IMR-90 (cell line): Measurements from ENCODE around the gene C7orf25. TPM values are rescaled to one million over a fixed set of nuclear protein-coding genes. Genes with fewer than 3 reads are reported as not detected.

Experiments
- ATAC-seq: fragments of 200-7000 bp; cut with Tn5 transposase; 2 replicates; pipeline ENCODE4 v1.9.1; 2020; ENCODE audit warnings: low read depth, mild to moderate bottlenecking, moderate library complexity
- BruUV-seq: library from RNA; stranded (reverse); fragments of 400-500 nt; replicated peaks from 2 replicates; lab custom pipeline; 2021; lab: Mats Ljungman, UMichigan
- CTCF ChIA-PET: fragments of 300-600 bp; formaldehyde crosslinking; extraction: SDS; loops from one replicate; lab custom pipeline; 2021; ENCODE audit warnings: antibody characterized with exemption; lab: Yijun Ruan, JAX
- POLR2A ChIA-PET: fragments of 300-600 bp; sonication (Branson Sonifier 250); formaldehyde crosslinking; loops from one replicate; lab custom pipeline; 2022; ENCODE audit warnings: antibody characterized with exemption; ENCODE audit not compliant: unreplicated experiment; lab: Charles Lee
- DNase-seq: peaks from one replicate; pipeline ENCODE4 v3.0.0; 2013
- H2AFZ ChIP-seq: replicated peaks from 2 replicates; pipeline ENCODE3; 2013; ENCODE audit warnings: low read length, mild to moderate bottlenecking; ENCODE audit not compliant: poor library complexity
- H2AK5ac ChIP-seq: 2 replicates; pipeline ENCODE4 v1.6.1; 2013; ENCODE audit warnings: low read depth, low read length, inconsistent platforms
- H2AK9ac ChIP-seq: replicated peaks from 2 replicates; pipeline ENCODE3; 2013; ENCODE audit warnings: mild to moderate bottlenecking, low read depth, low read length, moderate library complexity; ENCODE audit not compliant: poor library complexity
- H2BK120ac ChIP-seq: 2 replicates; pipeline ENCODE4 v1.6.1; 2013; ENCODE audit warnings: low read depth, low read length, inconsistent platforms
- H2BK15ac ChIP-seq: 3 replicates; pipeline ENCODE4 v1.6.1; 2013; ENCODE audit warnings: low read depth, low read length, inconsistent platforms
- H2BK20ac ChIP-seq: 2 replicates; pipeline ENCODE4 v1.6.1; 2013; ENCODE audit warnings: low read depth, mild to moderate bottlenecking, inconsistent platforms, low read length, moderate library complexity
- H2BK5ac ChIP-seq: 2 replicates; pipeline ENCODE4 v1.6.1; 2013; ENCODE audit warnings: mild to moderate bottlenecking, low read depth, low read length, inconsistent platforms; ENCODE audit not compliant: poor library complexity, severe bottlenecking
- H3K14ac ChIP-seq: replicated peaks from 2 replicates; pipeline ENCODE4 v1.6.1; 2013; ENCODE audit warnings: low read depth, low read length, inconsistent platforms
- H3K18ac ChIP-seq: 2 replicates; pipeline ENCODE4 v1.6.1; 2013; ENCODE audit warnings: low read depth, low read length, control low read depth
- H3K23ac ChIP-seq: 2 replicates; pipeline ENCODE4 v1.6.1; 2013; ENCODE audit warnings: low read depth, low read length, inconsistent platforms
- H3K27ac ChIP-seq: 2 replicates; pipeline ENCODE4 v1.5.1; 2013; ENCODE audit warnings: mild to moderate bottlenecking, control low read depth, low read length; ENCODE audit not compliant: insufficient read depth
- H3K27me3 ChIP-seq: 2 replicates; pipeline ENCODE4 v1.6.1; 2013; ENCODE audit warnings: low read length; ENCODE audit not compliant: control insufficient read depth, insufficient read depth
- H3K36me3 ChIP-seq: 2 replicates; pipeline ENCODE4 v1.6.1; 2013; ENCODE audit warnings: low read length, mixed read lengths; ENCODE audit not compliant: control insufficient read depth, insufficient read depth
- H3K4ac ChIP-seq: 2 replicates; pipeline ENCODE4 v1.6.1; 2013; ENCODE audit warnings: low read depth, low read length, inconsistent platforms
- H3K4me1 ChIP-seq: 2 replicates; pipeline ENCODE4 v1.6.1; 2013; ENCODE audit warnings: low read length, mixed read lengths; ENCODE audit not compliant: control insufficient read depth, insufficient read depth
- H3K4me2 ChIP-seq: 2 replicates; pipeline ENCODE4 v1.6.1; 2013; ENCODE audit warnings: low read depth, mild to moderate bottlenecking, control low read depth, low read length, moderate library complexity
- H3K4me3 ChIP-seq: 2 replicates; pipeline ENCODE4 v1.5.1; 2013; ENCODE audit warnings: low read depth, mild to moderate bottlenecking, control low read depth, low read length, moderate library complexity; ENCODE audit not compliant: insufficient read depth
- H3K56ac ChIP-seq: 2 replicates; pipeline ENCODE4 v1.6.1; 2013; ENCODE audit warnings: low read length, inconsistent platforms; ENCODE audit not compliant: insufficient read depth; ENCODE audit errors: extremely low read depth
- H3K79me1 ChIP-seq, 2 experiments: 2 replicates each; pipeline ENCODE4 v1.6.1; 2013; ENCODE audit warnings: low read length in 2 of 2, inconsistent platforms in 1 of 2, low read depth in 1 of 2
- H3K9ac ChIP-seq: 2 replicates; pipeline ENCODE4 v1.6.1; 2013; ENCODE audit warnings: low read depth, low read length, control low read depth
- H3K9me1 ChIP-seq: 2 replicates; pipeline ENCODE4 v1.6.1; 2013; ENCODE audit warnings: low read length, inconsistent platforms; ENCODE audit not compliant: insufficient read depth
- H3K9me3 ChIP-seq: 2 replicates; pipeline ENCODE4 v1.6.1; 2013; ENCODE audit warnings: low read length; ENCODE audit not compliant: control insufficient read depth, insufficient read depth
- H4K20me1 ChIP-seq: 2 replicates; pipeline ENCODE4 v1.6.1; 2013; ENCODE audit warnings: low read length, inconsistent platforms; ENCODE audit not compliant: insufficient read depth
- H4K5ac ChIP-seq: 2 replicates; pipeline ENCODE4 v1.6.1; 2013; ENCODE audit warnings: mild to moderate bottlenecking, low read depth, low read length, control low read depth
- H4K8ac ChIP-seq, 2 experiments: 2 replicates each; pipeline ENCODE4 v1.6.1; 2013; ENCODE audit warnings: low read depth in 2 of 2, low read length in 2 of 2, control low read depth in 1 of 2, inconsistent platforms in 1 of 2
- H4K91ac ChIP-seq: 2 replicates; pipeline ENCODE4 v1.6.1; 2013; ENCODE audit warnings: low read depth, low read length, inconsistent platforms; ENCODE audit not compliant: insufficient read depth
- CEBPB ChIP-seq: IDR thresholded peaks from 2 replicates; pipeline ENCODE4 v1.6.1; 2012; ENCODE audit warnings: low read depth, low read length, improper control_type of control experiment
- CHD1 ChIP-seq: IDR thresholded peaks from 2 replicates; pipeline ENCODE4 v1.6.1; 2012; ENCODE audit warnings: low read depth, low read length, improper control_type of control experiment
- CTCF ChIP-seq: conservative IDR thresholded peaks from 2 replicates; pipeline ENCODE4 v1.5.1; 2012; ENCODE audit warnings: mild to moderate bottlenecking, low read depth, low read length, improper control_type of control experiment
- MAFK ChIP-seq: IDR thresholded peaks from 2 replicates; pipeline ENCODE4 v1.6.1; 2012; ENCODE audit warnings: low read depth, low read length, improper control_type of control experiment
- RAD21 ChIP-seq: IDR thresholded peaks from 2 replicates; pipeline ENCODE4 v1.6.1; 2012; ENCODE audit warnings: low read length, improper control_type of control experiment
- SMC3 ChIP-seq: fragments of 150-350 bp; IDR thresholded peaks from 2 replicates; pipeline ENCODE4 v1.6.1; 2016; ENCODE audit warnings: low read depth, mild to moderate bottlenecking, antibody characterized with exemption, low read length, moderate library complexity
- WGBS, 2 experiments: methylation state at CpG; one replicate each; pipeline versions ENCODE4 v1.1.5 to v1.1.7; 2013; ENCODE audit warnings: missing lambda C conversion rate in 2 of 2; ENCODE audit not compliant: insufficient read length in 1 of 2; ENCODE audit errors: extremely low coverage in 2 of 2; 5-methylcytosine and 5-hydroxymethylcytosine counted together
- dilution Hi-C: fragments of 300-500 bp; cut with HindIII; formaldehyde crosslinking; loops from one replicate; pipeline ENCODE4 v1.14.3; 2018; ENCODE audit warnings: low sequenced_read_pairs; ENCODE audit not compliant: unreplicated experiment
- in situ Hi-C: fragments of 300-500 bp; cut with MboI; formaldehyde crosslinking; loops from 3 replicates; pipeline ENCODE4 v1.14.3; 2019; ENCODE audit warnings: low sequenced_read_pairs, inconsistent platforms, mixed read lengths
- intact Hi-C: fragments of 100-400 bp; cut with micrococcal nuclease; formaldehyde crosslinking; loops from 2 replicates; pipeline ENCODE4 v1.10.0; 2022
- polyA plus RNA-seq, 3 experiments: library from polyadenylated mRNA; depleted of rRNA; stranded (reverse); fragments of >200 nt; gene quantifications; 2 replicates each; pipeline ENCODE4 v1.2.3, GENCODE V29; 2012; ENCODE audit warnings: low replicate concordance in 1 of 3
- total RNA-seq: library from RNA; depleted of rRNA; stranded (reverse); fragments of >200 nt; gene quantifications from 2 replicates; pipeline ENCODE4 v1.2.3, GENCODE V29; 2012

C7orf25 gene
- total and polyA plus RNA-seq, 2 of the 4 experiments (the other 2 are of a cell fraction), result 4.5 to 6.1 TPM

- TF ChIP-seq CEBPB (no peak), CHD1 (no peak)
These were observed 34.2 kb upstream of the C7orf25 start (continued) for GRCh38 chr7:42945821-42946626.

- no peak overlapping the region for H3K14ac ChIP-seq
- peaks cover under 1 to 5% of the 10 kb centered on the region in 2 experiments; a peak in 2 of 4 replicates for H3K79me1 ChIP-seq
- H4K91ac ChIP-seq, result no peak overlapping the region
- H3K27ac ChIP-seq, result no peak overlapping the region
- POLR2A ChIA-PET, result interaction anchor here (0.6 kb wide), 1 partner anchor 709 kb away, joined by 3 read pairs; no protein-coding TSS in a partner anchor
- no peak overlapping the region for H3K56ac ChIP-seq
- intact Hi-C loops (loop anchor here (1.0 to 5.0 kb wide), 6 partner anchors 166 to 896 kb away; no protein-coding TSS in a partner anchor), dilution Hi-C loops (loop anchor here (25.0 kb wide), 1 partner anchor 296 kb away; no protein-coding TSS in a partner anchor), in situ Hi-C loops (loop anchor here (10.0 to 25.0 kb wide), 2 partner anchors 784 to 896 kb away; partner anchors contain the start of gene COA1)
- no peak overlapping the region for H4K8ac ChIP-seq
- no peak overlapping the region for H3K4me2 ChIP-seq
- no peaks in the 10 kb centered on the region for H4K20me1 ChIP-seq
- peak; percentile 87 for ATAC-seq
- no peak overlapping the region for H2BK20ac ChIP-seq
- no peak overlapping the region for H4K5ac ChIP-seq
- no peaks in the 10 kb centered on the region for H3K9me3 ChIP-seq
- no peak for TF ChIP-seq MAFK
- peak; percentile 85 for TF ChIP-seq RAD21
- peak; percentile 84 for TF ChIP-seq SMC3
- peak; percentile 90 for TF ChIP-seq CTCF
- no peak overlapping the region for H2BK15ac ChIP-seq
- H2AFZ ChIP-seq, result no peak overlapping the region
- peak; percentile 66 for DNase-seq
- no peak overlapping the region for H2BK120ac ChIP-seq
- no peak overlapping the region for H2AK9ac ChIP-seq
- H3K9me1 ChIP-seq, result no peaks in the 10 kb centered on the region
- H2BK5ac ChIP-seq, result no peak overlapping the region
- H2AK5ac ChIP-seq, result no peak overlapping the region
- H3K4me3 ChIP-seq, result no peak overlapping the region
- H3K4ac ChIP-seq, result no peak overlapping the region
- H3K4me1 ChIP-seq, result no peaks in the 10 kb centered on the region
- H3K23ac ChIP-seq, result no peak overlapping the region
- CTCF ChIA-PET, result interaction anchor here (0.6 to 2.3 kb wide), 12 partner anchors 9 to 514 kb away, joined by 3 to 9 read pairs (median 4); partner anchors contain the start of genes MRPL32 and PSMA2
- H3K18ac ChIP-seq, result no peak overlapping the region
- 100% methylated on average over 3 of the region's 13 CpGs; no CpG with 5 or more reads in 1 of the 2 experiments for whole genome bisulfite sequencing, 2 experiments
- no peaks in the 10 kb centered on the region for H3K27me3 ChIP-seq
- H3K9ac ChIP-seq, result no peak overlapping the region
- BruUV-seq, result no TSS peak
- peaks cover 7% of the 10 kb centered on the region for H3K36me3 ChIP-seq
These were observed 29.3 kb upstream of the C7orf25 start for GRCh38 chr7:42940985-42941847.
